Right ventricle myocardium inferior (tissue), 1 donor: Measurements from ENCODE around the gene ZNF785. TPM values are rescaled to one million over a fixed set of nuclear protein-coding genes. Genes with fewer than 3 reads are reported as not detected.

ENCODE experiments used
- ATAC-seq: fragments of 200-7000 bp; cut with Tn5 transposase; one replicate; pipeline ENCODE4 v1.9.1; 2020; ENCODE audit warnings: mild to moderate bottlenecking, moderate library complexity
- DNase-seq: peaks from one replicate; pipeline ENCODE4 v3.0.0; 2021; ENCODE audit errors: missing footprints
- intact Hi-C: fragments of 100-400 bp; cut with DNase I; formaldehyde crosslinking; loops from one replicate; pipeline ENCODE4 v1.11.0; 2022
- total RNA-seq: library from RNA; stranded (reverse); fragmentation: NEBNext Ultra II Directional; extraction: Animal tissue kit (Norgen Biotek cat#: 25700); gene quantifications from one replicate; pipeline ENCODE4 v1.2.1, GENCODE V29; 2021
- donor health status: DM: no; HTN: yes; CAD: no; lungs with severe emphysema.

ZNF785 gene
- total RNA-seq, 1 donor from 2014 or later = 7.6 TPM

GRCh38 chr16:30533146-30533522, 52.4 kb downstream of the ZNF785 start:
- ATAC-seq (no peak), DNase-seq (no peak)
- intact Hi-C loops = no loop called here

- intact Hi-C loops = no loop called here
- ATAC-seq = no peak
- no peak for DNase-seq
Observed at GRCh38 chr16:30532285-30533145, 53.0 kb downstream of the ZNF785 start.

Other genes with a start within 250 kb of the ZNF785 start
- gene CD2BP2, start 230.4 kb downstream of the ZNF785 start, total RNA-seq = 35.0 TPM
- gene TBC1D10B, start 215.2 kb downstream of the ZNF785 start, total RNA-seq = 26.0 TPM
- gene MYL11, start 210.9 kb downstream of the ZNF785 start, total RNA-seq = not detected
- gene SEPTIN1, start 203.1 kb downstream of the ZNF785 start, total RNA-seq = 1.4 TPM
- gene ZNF48, start 190.3 kb downstream of the ZNF785 start, total RNA-seq = 5.3 TPM
- gene ZNF771, start 178.1 kb downstream of the ZNF785 start, total RNA-seq = 5.1 TPM
- 35.2 TPM for gene DCTPP1, start 155.7 kb downstream of the ZNF785 start, total RNA-seq
- 29.3 TPM for gene SEPHS2, start 139.8 kb downstream of the ZNF785 start, total RNA-seq
- gene ITGAL, start 113.0 kb downstream of the ZNF785 start, total RNA-seq = 4.2 TPM
- 73.8 TPM for gene ZNF768, start 59.1 kb downstream of the ZNF785 start, total RNA-seq
- 5.7 TPM for gene ZNF747, start 50.8 kb downstream of the ZNF785 start, total RNA-seq
- gene ZNF764, start 27.3 kb downstream of the ZNF785 start, total RNA-seq = 10.0 TPM
- 12.2 TPM for gene ZNF688, start 14.0 kb downstream of the ZNF785 start, total RNA-seq
- 4.2 TPM for gene ZNF689, start 24.7 kb upstream of the ZNF785 start, total RNA-seq
- 18.2 TPM for gene PRR14, start 65.3 kb upstream of the ZNF785 start, total RNA-seq
- gene FBRS, start 72.7 kb upstream of the ZNF785 start, total RNA-seq = 31.0 TPM
- 39.7 TPM for gene SRCAP, start 113.5 kb upstream of the ZNF785 start, total RNA-seq
- 12.6 TPM for gene PHKG2, start 162.7 kb upstream of the ZNF785 start, total RNA-seq
- gene CFAP119, start 176.4 kb upstream of the ZNF785 start, total RNA-seq = 0.89 TPM
- gene RNF40, start 176.6 kb upstream of the ZNF785 start, total RNA-seq = 42.6 TPM
- 17.4 TPM for gene ZNF629, start 201.5 kb upstream of the ZNF785 start, total RNA-seq